SK-N-SH (cell line): ENCODE measurements around the gene CACNA2D3. TPM values are rescaled to one million over a fixed set of nuclear protein-coding genes. Genes with fewer than 3 reads are reported as not detected.

Source experiments
- CTCF ChIA-PET: fragments of 300-600, 350-600 bp; formaldehyde crosslinking; extraction: SDS; loops from one replicate; lab custom pipeline; 2021; lab: Yijun Ruan, JAX
- POLR2A ChIA-PET: fragments of 350-600 bp; sonication (Branson Sonifier 250); formaldehyde crosslinking; extraction: SDS; loops from one replicate; lab custom pipeline; 2020; ENCODE audit warnings: antibody characterized with exemption, inconsistent platforms; lab: Yijun Ruan, JAX
- DNase-seq: peaks from one replicate; pipeline ENCODE4 v3.0.0; 2012
- H2AFZ ChIP-seq: fragments of 200-600 bp; sonication (generic); 2 replicates; pipeline ENCODE4 v1.8.1; 2016; ENCODE audit warnings: antibody characterized with exemption, mild to moderate bottlenecking, low read depth
- H3F3A ChIP-seq: fragments of 200-600 bp; sonication (generic); replicated peaks from 2 replicates; pipeline ENCODE3; 2016; ENCODE audit warnings: antibody characterized with exemption, mild to moderate bottlenecking; ENCODE audit not compliant: insufficient read depth
- H3K27ac ChIP-seq, 2 experiments: fragments of 200-500 bp in 1 of 2; fragments of 200-600 bp in 1 of 2; sonication (Bioruptor generic) in 1 of 2; sonication (generic), shearing (Covaris generic) in 1 of 2; 2 replicates each; pipeline versions ENCODE4 v1.5.1 to v1.6.1; 2014 to 2016; ENCODE audit warnings: low read depth in 2 of 2, inconsistent platforms in 1 of 2, low read length in 1 of 2, mild to moderate bottlenecking in 1 of 2, mixed read lengths in 1 of 2
- H3K27me3 ChIP-seq: fragments of 200-600 bp; sonication (generic), shearing (Covaris generic); 2 replicates; pipeline ENCODE4 v1.6.1; 2016; ENCODE audit warnings: mixed run types; ENCODE audit not compliant: insufficient read depth
- H3K36me3 ChIP-seq, 2 experiments: fragments of 200-500 bp in 1 of 2; fragments of 200-600 bp in 1 of 2; sonication (Bioruptor generic) in 1 of 2; sonication (generic) in 1 of 2; replicated peaks in 1 of 2; 2 replicates each; pipeline versions ENCODE3 to v1.5.1; 2014 to 2016; ENCODE audit warnings: low read length in 1 of 2, mild to moderate bottlenecking in 1 of 2; ENCODE audit not compliant: insufficient read depth in 2 of 2, control insufficient read depth in 1 of 2
- H3K4me1 ChIP-seq, 2 experiments: fragments of 200-500 bp in 1 of 2; fragments of 200-600 bp in 1 of 2; sonication (Bioruptor generic) in 1 of 2; sonication (generic), shearing (Covaris generic) in 1 of 2; 2 replicates each; pipeline versions ENCODE4 v1.5.1 to v1.6.1; 2014 to 2016; ENCODE audit warnings: low read depth in 1 of 2, low read length in 1 of 2, mixed run types in 1 of 2; ENCODE audit not compliant: insufficient read depth in 2 of 2, control insufficient read depth in 1 of 2
- H3K4me2 ChIP-seq: fragments of 200-600 bp; sonication (generic), shearing (Covaris generic); 2 replicates; pipeline ENCODE4 v1.6.1; 2017; ENCODE audit warnings: mixed run types
- H3K4me3 ChIP-seq, 2 experiments: fragments of 200-500 bp in 1 of 2; fragments of 200-600 bp in 1 of 2; sonication (Bioruptor generic) in 1 of 2; sonication (generic), shearing (Covaris generic) in 1 of 2; 2 replicates each; pipeline versions ENCODE4 v1.5.1 to v1.8.1; 2014 to 2016; ENCODE audit warnings: low read depth in 2 of 2, inconsistent platforms in 1 of 2, low read length in 1 of 2, mild to moderate bottlenecking in 1 of 2, mixed read lengths in 1 of 2, moderate library complexity in 1 of 2
- H3K79me2 ChIP-seq: fragments of 200-600 bp; sonication (generic); 2 replicates; pipeline ENCODE4 v1.8.1; 2017; ENCODE audit warnings: mild to moderate bottlenecking; ENCODE audit not compliant: insufficient read depth
- H3K9ac ChIP-seq: fragments of 200-600 bp; sonication (generic); 2 replicates; pipeline ENCODE4 v1.6.1; 2017; ENCODE audit warnings: mixed run types
- H3K9me2 ChIP-seq: fragments of 200-600 bp; sonication (generic); 2 replicates; pipeline ENCODE4 v1.6.1; 2017; ENCODE audit warnings: mixed run types
- H3K9me3 ChIP-seq: fragments of 200-600 bp; sonication (generic); 2 replicates; pipeline ENCODE4 v1.6.1; 2017; ENCODE audit warnings: mixed run types, mild to moderate bottlenecking, moderate library complexity
- H4K20me1 ChIP-seq: fragments of 200-600 bp; sonication (generic); 2 replicates; pipeline ENCODE4 v1.6.1; 2017; ENCODE audit warnings: mild to moderate bottlenecking, mixed run types; ENCODE audit not compliant: insufficient read depth
- CHD2 ChIP-seq: fragments of 150-350 bp; IDR thresholded peaks from 2 replicates; pipeline ENCODE4 v1.6.1; 2018; ENCODE audit warnings: low read length; ENCODE audit not compliant: partially characterized antibody
- CTCF ChIP-seq: fragments of 200-600 bp; sonication (generic); IDR thresholded peaks from 2 replicates; pipeline ENCODE4 v1.6.1; 2017; ENCODE audit warnings: antibody characterized with exemption, mild to moderate bottlenecking, moderate library complexity
- ELF1 ChIP-seq: IDR thresholded peaks from 2 replicates; pipeline ENCODE4 v1.4.0; 2012
- EP300 ChIP-seq, 2 experiments: IDR thresholded peaks; 2 replicates each; pipeline versions ENCODE4 v1.4.0 to v1.6.1; 2012; ENCODE audit warnings: borderline replicate concordance in 1 of 2, low read depth in 1 of 2, low read length in 1 of 2
- EZH2phosphoT487 ChIP-seq: fragments of 200-600 bp; sonication (generic); IDR thresholded peaks from 2 replicates; pipeline ENCODE4 v1.6.1; 2017; ENCODE audit warnings: low read depth, mixed run types, mild to moderate bottlenecking, antibody characterized with exemption, moderate library complexity, borderline replicate concordance
- FOSL2 ChIP-seq: IDR thresholded peaks from 2 replicates; pipeline ENCODE4 v1.4.0; 2012; ENCODE audit warnings: low read depth, mild to moderate bottlenecking, moderate library complexity, borderline replicate concordance
- FOXM1 ChIP-seq: IDR thresholded peaks from 2 replicates; pipeline ENCODE4 v1.4.0; 2012; ENCODE audit warnings: low read depth, mild to moderate bottlenecking
- GABPA ChIP-seq: IDR thresholded peaks from 2 replicates; pipeline ENCODE4 v1.4.0; 2012; ENCODE audit warnings: low read depth, mild to moderate bottlenecking
- GATA2 ChIP-seq: sonication (generic); formaldehyde crosslinking; IDR thresholded peaks from 2 replicates; pipeline ENCODE4 v1.5.0; 2020; ENCODE audit warnings: mild to moderate bottlenecking, missing genetic modification reagents
- JUND ChIP-seq: IDR thresholded peaks from 2 replicates; pipeline ENCODE4 v1.4.0; 2012
- NRF1 ChIP-seq: IDR thresholded peaks from 2 replicates; pipeline ENCODE4 v1.6.1; 2012; ENCODE audit warnings: low read depth, mild to moderate bottlenecking, low read length
- POLR2AphosphoS5 ChIP-seq: IDR thresholded peaks from 2 replicates; pipeline ENCODE4 v1.6.1; 2012; ENCODE audit warnings: low read depth, low read length
- RAD21 ChIP-seq: IDR thresholded peaks from 2 replicates; pipeline ENCODE4 v1.6.1; 2012; ENCODE audit warnings: mild to moderate bottlenecking, low read length
- RCOR1 ChIP-seq: fragments of 150-350 bp; IDR thresholded peaks from 2 replicates; pipeline ENCODE4 v1.6.1; 2017; ENCODE audit warnings: antibody characterized with exemption, low read length
- RXRA ChIP-seq: IDR thresholded peaks from 2 replicates; pipeline ENCODE4 v1.4.0; 2012; ENCODE audit warnings: low read depth, mild to moderate bottlenecking, borderline replicate concordance
- SIN3A ChIP-seq: IDR thresholded peaks from 2 replicates; pipeline ENCODE4 v1.6.1; 2012; ENCODE audit warnings: low read depth, mild to moderate bottlenecking, low read length, moderate library complexity, borderline replicate concordance
- TAF1 ChIP-seq: IDR thresholded peaks from 2 replicates; pipeline ENCODE4 v1.6.1; 2012; ENCODE audit warnings: low read depth, mild to moderate bottlenecking, low read length, moderate library complexity, borderline replicate concordance
- TEAD4 ChIP-seq: IDR thresholded peaks from 2 replicates; pipeline ENCODE4 v1.4.0; 2012; ENCODE audit warnings: mild to moderate bottlenecking, borderline replicate concordance; ENCODE audit not compliant: insufficient read depth
- USF1 ChIP-seq: IDR thresholded peaks from 2 replicates; pipeline ENCODE4 v1.4.0; 2012; ENCODE audit warnings: low read depth, borderline replicate concordance
- YY1 ChIP-seq: IDR thresholded peaks from 2 replicates; pipeline ENCODE4 v1.4.0; 2012; ENCODE audit warnings: low read depth, mild to moderate bottlenecking
- WGBS: methylation state at CpG from one replicate; pipeline ENCODE4 v1.1.6; 2017; ENCODE audit warnings: low lambda C conversion rate; 5-methylcytosine and 5-hydroxymethylcytosine counted together
- polyA plus RNA-seq, 3 experiments: library from polyadenylated mRNA; depleted of rRNA; stranded (reverse); fragments of >200 nt; gene quantifications; 2 replicates each; pipeline ENCODE4 v1.2.3, GENCODE V29; 2012
- TF ChIP-seq, protein P1 (sequence below): fragments of 150-350 bp; IDR thresholded peaks from 2 replicates; pipeline ENCODE4 v1.6.1; 2016; ENCODE audit warnings: mild to moderate bottlenecking, low read depth, low read length
- TF ChIP-seq, protein P2 (sequence below): IDR thresholded peaks from 2 replicates; pipeline ENCODE4; 2012

CACNA2D3 gene
- polyA plus RNA-seq, 1 of the 3 experiments (the other 2 are of a cell fraction) = 0.15 TPM

GRCh38 chr3:54349231-54349652 is 226.9 kb downstream of the CACNA2D3 start:
- CTCF ChIA-PET = interaction anchor here (1.2 kb wide), 1 partner anchor 410 kb away, joined by 3 read pairs; no protein-coding TSS in a partner anchor
- DNase-seq = peak; percentile 23
- H3K36me3 ChIP-seq = no peaks in the 10 kb centered on the region
- no peaks in the 10 kb centered on the region for H4K20me1 ChIP-seq
- no peak overlapping the region for H2AFZ ChIP-seq
- H3K9me2 ChIP-seq = no peaks in the 10 kb centered on the region
- H3K79me2 ChIP-seq = no peaks in the 10 kb centered on the region
- WGBS = 3% methylated on average over 2 of the region's 4 CpGs
- no peak overlapping the region for H3K4me2 ChIP-seq
- TF ChIP-seq RAD21 = no peak
- no peak for TF ChIP-seq ELF1
- 0 out of 2 replicates have a peak, but pooled peaks have one; percentile 23 for TF ChIP-seq GATA2
- TF ChIP-seq, protein P1, sequence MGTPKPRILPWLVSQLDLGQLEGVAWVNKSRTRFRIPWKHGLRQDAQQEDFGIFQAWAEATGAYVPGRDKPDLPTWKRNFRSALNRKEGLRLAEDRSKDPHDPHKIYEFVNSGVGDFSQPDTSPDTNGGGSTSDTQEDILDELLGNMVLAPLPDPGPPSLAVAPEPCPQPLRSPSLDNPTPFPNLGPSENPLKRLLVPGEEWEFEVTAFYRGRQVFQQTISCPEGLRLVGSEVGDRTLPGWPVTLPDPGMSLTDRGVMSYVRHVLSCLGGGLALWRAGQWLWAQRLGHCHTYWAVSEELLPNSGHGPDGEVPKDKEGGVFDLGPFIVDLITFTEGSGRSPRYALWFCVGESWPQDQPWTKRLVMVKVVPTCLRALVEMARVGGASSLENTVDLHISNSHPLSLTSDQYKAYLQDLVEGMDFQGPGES = no peak
- TF ChIP-seq NRF1 = no peak
- peak; percentile 31; the same call in 1 of the 2 replicates for TF ChIP-seq RCOR1
- TF ChIP-seq, protein P2, sequence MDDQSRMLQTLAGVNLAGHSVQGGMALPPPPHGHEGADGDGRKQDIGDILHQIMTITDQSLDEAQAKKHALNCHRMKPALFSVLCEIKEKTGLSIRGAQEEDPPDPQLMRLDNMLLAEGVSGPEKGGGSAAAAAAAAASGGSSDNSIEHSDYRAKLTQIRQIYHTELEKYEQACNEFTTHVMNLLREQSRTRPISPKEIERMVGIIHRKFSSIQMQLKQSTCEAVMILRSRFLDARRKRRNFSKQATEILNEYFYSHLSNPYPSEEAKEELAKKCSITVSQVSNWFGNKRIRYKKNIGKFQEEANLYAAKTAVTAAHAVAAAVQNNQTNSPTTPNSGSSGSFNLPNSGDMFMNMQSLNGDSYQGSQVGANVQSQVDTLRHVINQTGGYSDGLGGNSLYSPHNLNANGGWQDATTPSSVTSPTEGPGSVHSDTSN = no peak
- no peak for TF ChIP-seq JUND
- no peak for TF ChIP-seq YY1
- TF ChIP-seq TEAD4 = no peak
- no peak for TF ChIP-seq POLR2AphosphoS5
- TF ChIP-seq USF1 = no peak
- no peak overlapping the region for H3K9ac ChIP-seq
- POLR2A ChIA-PET = no interaction called here
- H3K9me3 ChIP-seq = no peaks in the 10 kb centered on the region
- no peak overlapping the region for H3K4me3 ChIP-seq
- H3K27ac ChIP-seq = no peak overlapping the region
- no peaks in the 10 kb centered on the region for H3K27me3 ChIP-seq
- peaks cover 0 to 8% of the 10 kb centered on the region in 2 experiments; a peak in 2 of 4 replicates for H3K4me1 ChIP-seq
- no peaks in the 10 kb centered on the region for H3F3A ChIP-seq

DNA sequence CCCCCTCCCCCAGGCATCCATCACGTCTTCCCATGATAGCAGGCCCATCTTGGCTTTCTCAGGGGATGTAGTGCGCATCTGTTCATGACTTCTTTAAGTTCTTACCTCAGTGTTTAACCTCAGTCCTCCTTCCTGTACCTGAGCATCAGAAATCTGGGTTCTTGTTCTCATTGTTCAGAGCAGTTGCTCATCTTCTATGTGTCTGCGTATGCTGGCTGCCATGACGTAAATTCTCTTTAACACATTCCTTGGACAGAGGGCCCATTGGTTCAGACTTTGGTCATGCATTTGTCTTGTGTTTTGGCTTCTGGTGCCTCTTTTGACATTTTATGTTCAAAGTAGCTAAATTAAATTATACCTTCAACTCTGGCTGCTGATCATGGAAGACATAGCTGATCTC is 227.3 kb downstream of the CACNA2D3 start:
- H3K4me2 ChIP-seq = no peak overlapping the region
- H3K79me2 ChIP-seq = no peaks in the 10 kb centered on the region
- WGBS = 55% methylated on average over 4 of the region's 4 CpGs
- no peak for DNase-seq
- no peak overlapping the region for H2AFZ ChIP-seq
- POLR2A ChIA-PET = no interaction called here
- peaks cover 0 to 8% of the 10 kb centered on the region in 2 experiments; a peak in 2 of 4 replicates for H3K4me1 ChIP-seq
- no peak overlapping the region for H3K9ac ChIP-seq
- no peak overlapping the region for H3K27ac ChIP-seq
- H3K4me3 ChIP-seq = no peak overlapping the region
- H3K27me3 ChIP-seq = no peaks in the 10 kb centered on the region
- no peaks in the 10 kb centered on the region for H3K36me3 ChIP-seq
- no peaks in the 10 kb centered on the region for H3F3A ChIP-seq
- no peaks in the 10 kb centered on the region for H4K20me1 ChIP-seq
- no peaks in the 10 kb centered on the region for H3K9me3 ChIP-seq
- H3K9me2 ChIP-seq = no peaks in the 10 kb centered on the region
- CTCF ChIA-PET = interaction anchor here (1.2 kb wide), 1 partner anchor 410 kb away, joined by 3 read pairs; no protein-coding TSS in a partner anchor
- TF ChIP-seq TAF1 (no peak), JUND (no peak), GATA2 (no peak), FOSL2 (no peak), RXRA (no peak), EP300 (IDR thresholded peaks at IDR 0.05; ENCODE audit: borderline replicate concordance in 1 of 2, low read depth in 1 of 2, low read length in 1 of 2) (no peak), RAD21 (no peak), RCOR1 (no peak), SIN3A (no peak), FOXM1 (no peak), EZH2phosphoT487 (no peak), CHD2 (no peak), GABPA (no peak), CTCF (no peak), ELF1 (no peak)
- TF ChIP-seq, protein P1 = no peak
